Parathyroid adenoma (tissue), 2 donors: Measurements from ENCODE around the gene CSNK1A1.

ENCODE experiments used
- H2AFZ ChIP-seq: fragments of 300-600 bp; sonication (generic); one replicate; pipeline ENCODE4 v1.7.0; 2017; ENCODE audit warnings: antibody characterized with exemption, mild to moderate bottlenecking
- H3K27ac ChIP-seq: fragments of 300-600 bp; sonication (generic); one replicate; pipeline ENCODE4 v1.7.0; 2017
- H3K27me3 ChIP-seq: fragments of 300-600 bp; sonication (generic); one replicate; pipeline ENCODE4 v1.7.0; 2017; ENCODE audit warnings: low read length; ENCODE audit not compliant: control insufficient read depth, insufficient read depth
- H3K36me3 ChIP-seq: fragments of 300-600 bp; sonication (generic); one replicate; pipeline ENCODE4 v1.7.0; 2017; ENCODE audit warnings: low read length; ENCODE audit not compliant: control insufficient read depth, insufficient read depth
- H3K4me1 ChIP-seq: fragments of 300-600 bp; sonication (generic); one replicate; pipeline ENCODE4 v1.7.0; 2017; ENCODE audit warnings: control low read depth
- H3K4me2 ChIP-seq: fragments of 300-600 bp; sonication (generic); one replicate; pipeline ENCODE4 v1.7.0; 2017; ENCODE audit warnings: low read length
- H3K4me3 ChIP-seq: fragments of 300-600 bp; sonication (generic); one replicate; pipeline ENCODE4 v1.7.0; 2017; ENCODE audit warnings: low read depth, low read length
- H3K79me2 ChIP-seq: fragments of 300-600 bp; sonication (generic); one replicate; pipeline ENCODE4 v1.7.0; 2017; ENCODE audit warnings: control low read depth
- H3K9ac ChIP-seq: fragments of 300-600 bp; sonication (generic); one replicate; pipeline ENCODE4 v1.7.0; 2017; ENCODE audit warnings: mild to moderate bottlenecking
- H3K9me3 ChIP-seq: fragments of 300-600 bp; sonication (generic); one replicate; pipeline ENCODE4 v1.7.0; 2017; ENCODE audit warnings: low read length; ENCODE audit not compliant: control insufficient read depth
- CTCF ChIP-seq: fragments of 300-600 bp; sonication (generic); IDR thresholded peaks from one replicate; pipeline ENCODE4 v1.7.0; 2017; ENCODE audit warnings: antibody characterized with exemption, mild to moderate bottlenecking
- donor health status: primary hyperparathyroidism.

Gene CSNK1A1

DNA sequence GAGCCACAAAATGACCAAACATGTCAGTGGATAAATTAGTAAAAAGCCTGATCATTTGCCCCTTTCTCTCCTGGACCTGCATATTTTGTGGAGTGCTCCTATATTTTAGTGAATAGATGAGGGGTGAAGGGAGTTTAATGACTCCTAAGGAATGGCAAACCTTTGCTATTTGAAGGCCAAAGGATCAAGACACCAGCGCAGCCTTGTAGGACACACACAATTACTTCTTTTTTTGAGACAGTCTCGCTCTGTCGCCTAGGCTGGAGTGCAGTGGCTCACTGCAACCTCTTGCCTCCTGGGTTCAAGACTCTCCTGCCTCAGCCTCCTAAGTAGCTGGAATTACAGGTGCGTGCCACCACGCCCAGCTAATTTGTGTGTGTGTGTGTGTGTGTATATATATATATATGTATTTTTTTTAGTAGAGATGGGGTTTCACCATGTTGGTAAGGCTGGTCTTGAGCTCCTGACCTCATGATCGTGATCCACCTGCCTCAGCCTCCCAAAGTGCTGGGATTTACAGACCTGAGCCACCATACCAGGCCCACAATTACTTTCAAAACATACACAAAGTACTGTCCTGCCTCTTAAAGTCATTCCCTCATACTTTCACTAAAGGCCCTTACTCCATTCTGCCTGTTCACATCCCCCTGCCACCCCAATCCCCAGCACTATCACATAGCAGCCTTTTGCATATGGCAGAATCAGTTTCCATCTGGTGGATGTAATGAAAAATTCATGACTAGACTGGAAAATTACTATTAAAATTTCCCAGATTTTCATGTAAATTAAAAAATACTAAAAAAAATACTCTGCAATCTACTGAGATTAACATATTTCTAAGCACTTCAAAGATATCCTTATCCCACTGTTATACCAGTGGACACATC is 60.4 kb downstream of the CSNK1A1 start:
- peaks cover 11% of the 10 kb centered on the region for H3K4me1 ChIP-seq

GRCh38 chr5:149489605-149490037 is 61.6 kb downstream of the CSNK1A1 start:
- no peaks in the 10 kb centered on the region for H3K79me2 ChIP-seq
- H3K4me3 ChIP-seq: peak overlapping the region; percentile 28
- peaks cover 21% of the 10 kb centered on the region for H3K4me1 ChIP-seq
- H2AFZ ChIP-seq: no peak overlapping the region
- no peaks in the 10 kb centered on the region for H3K36me3 ChIP-seq
- peak overlapping the region; percentile 38 for H3K4me2 ChIP-seq
- H3K9me3 ChIP-seq: no peaks in the 10 kb centered on the region
- no peak overlapping the region for H3K27ac ChIP-seq
- H3K9ac ChIP-seq: no peak overlapping the region
- no peak for TF ChIP-seq CTCF
- H3K27me3 ChIP-seq: no peaks in the 10 kb centered on the region

More for the DNA sequence above, 60.4 kb downstream of the CSNK1A1 start:
- H3K27me3 ChIP-seq: no peaks in the 10 kb centered on the region
- no peak overlapping the region for H3K4me3 ChIP-seq
- no peaks in the 10 kb centered on the region for H3K79me2 ChIP-seq
- no peak overlapping the region for H3K9ac ChIP-seq
- TF ChIP-seq CTCF: no peak
- no peaks in the 10 kb centered on the region for H3K9me3 ChIP-seq
- no peak overlapping the region for H3K27ac ChIP-seq
- H3K4me2 ChIP-seq: no peak overlapping the region
- no peaks in the 10 kb centered on the region for H3K36me3 ChIP-seq
- no peak overlapping the region for H2AFZ ChIP-seq

- H3K4me1 ChIP-seq: peaks cover 24% of the 10 kb centered on the region
These were observed 62.5 kb downstream of the CSNK1A1 start for GRCh38 chr5:149488645-149489306.

GRCh38 chr5:149487672-149488071 is 63.6 kb downstream of the CSNK1A1 start:
- no peak for TF ChIP-seq CTCF
- Histone ChIP-seq H3K4me3 (no peak overlapping the region), H3K36me3 (no peaks in the 10 kb centered on the region), H3K27me3 (no peaks in the 10 kb centered on the region), H3K9ac (no peak overlapping the region), H3K9me3 (no peaks in the 10 kb centered on the region), H3K27ac (no peak overlapping the region), H2AFZ (no peak overlapping the region), H3K79me2 (no peaks in the 10 kb centered on the region), H3K4me1 (peaks cover 24% of the 10 kb centered on the region), H3K4me2 (no peak overlapping the region)

More at GRCh38 chr5:149488645-149489306, 62.5 kb downstream of the CSNK1A1 start:
- Histone ChIP-seq H3K4me3 (no peak overlapping the region), H3K79me2 (no peaks in the 10 kb centered on the region), H3K9me3 (no peaks in the 10 kb centered on the region), H3K27me3 (no peaks in the 10 kb centered on the region), H2AFZ (no peak overlapping the region), H3K4me2 (no peak overlapping the region), H3K9ac (no peak overlapping the region), H3K27ac (no peak overlapping the region), H3K36me3 (no peaks in the 10 kb centered on the region)
- no peak for TF ChIP-seq CTCF
